IPS-18a (cell line): ENCODE results near the gene PRICKLE1.

ENCODE experiments used
- H3K27ac ChIP-seq: one replicate; pipeline ENCODE4 v1.5.1; 2013; ENCODE audit warnings: low read length
- H3K27me3 ChIP-seq: one replicate; pipeline ENCODE4 v1.6.1; 2013; ENCODE audit warnings: mild to moderate bottlenecking, low read length; ENCODE audit not compliant: control insufficient read depth, insufficient read depth
- H3K36me3 ChIP-seq: one replicate; pipeline ENCODE4 v1.6.1; 2013; ENCODE audit warnings: low read depth, low read length; ENCODE audit not compliant: control insufficient read depth
- H3K4me1 ChIP-seq: one replicate; pipeline ENCODE4 v1.6.1; 2013; ENCODE audit warnings: low read depth, low read length; ENCODE audit not compliant: control insufficient read depth
- H3K4me3 ChIP-seq: one replicate; pipeline ENCODE4 v1.5.1; 2013; ENCODE audit warnings: low read length
- H3K9ac ChIP-seq: one replicate; pipeline ENCODE4 v1.6.1; 2013; ENCODE audit warnings: mild to moderate bottlenecking, low read length, moderate library complexity
- H3K9me3 ChIP-seq: one replicate; pipeline ENCODE4 v1.6.1; 2013; ENCODE audit warnings: low read depth, low read length; ENCODE audit not compliant: control insufficient read depth

PRICKLE1 gene

GRCh38 chr12:42469355-42470175, 120.0 kb downstream of the PRICKLE1 start:
- H3K36me3 ChIP-seq = peaks cover 78% of the 10 kb centered on the region

DNA sequence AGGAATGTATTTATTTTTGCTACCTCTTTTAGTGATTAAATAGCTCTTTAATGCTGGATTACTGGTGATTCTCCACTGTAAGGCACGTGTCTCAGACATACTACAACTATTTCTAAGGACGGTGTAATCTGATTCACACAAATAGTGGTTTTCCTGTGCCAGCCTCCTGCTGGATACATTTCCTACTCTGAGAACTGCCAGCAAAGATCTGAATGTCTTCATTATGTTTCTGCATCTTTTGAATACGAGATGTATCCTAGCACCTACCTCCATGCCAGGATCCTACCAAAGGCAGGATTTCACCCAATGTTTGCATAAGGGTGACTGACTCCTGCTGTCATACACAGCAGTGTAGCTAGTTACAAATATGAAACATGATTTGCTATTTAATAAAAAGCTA, 120.6 kb downstream of the PRICKLE1 start:
- H3K27ac ChIP-seq = no peak overlapping the region
- no peak overlapping the region for H3K4me3 ChIP-seq
- no peak overlapping the region for H3K9ac ChIP-seq
- peaks cover 85% of the 10 kb centered on the region for H3K36me3 ChIP-seq
- H3K4me1 ChIP-seq = peaks cover 24% of the 10 kb centered on the region
- no peaks in the 10 kb centered on the region for H3K9me3 ChIP-seq
- H3K27me3 ChIP-seq = no peaks in the 10 kb centered on the region

More at GRCh38 chr12:42469355-42470175, 120.0 kb downstream of the PRICKLE1 start:
- H3K4me3 ChIP-seq = no peak overlapping the region
- no peaks in the 10 kb centered on the region for H3K27me3 ChIP-seq
- H3K27ac ChIP-seq = no peak overlapping the region
- no peaks in the 10 kb centered on the region for H3K9me3 ChIP-seq
- peaks cover 27% of the 10 kb centered on the region for H3K4me1 ChIP-seq
- H3K9ac ChIP-seq = no peak overlapping the region

- Histone ChIP-seq H3K27ac (no peak overlapping the region), H3K36me3 (peaks cover 90% of the 10 kb centered on the region), H3K27me3 (no peaks in the 10 kb centered on the region), H3K4me3 (no peak overlapping the region), H3K4me1 (peaks cover 20% of the 10 kb centered on the region), H3K9me3 (no peaks in the 10 kb centered on the region), H3K9ac (no peak overlapping the region)
Measured at GRCh38 chr12:42468341-42468821, 121.2 kb downstream of the PRICKLE1 start.

DNA sequence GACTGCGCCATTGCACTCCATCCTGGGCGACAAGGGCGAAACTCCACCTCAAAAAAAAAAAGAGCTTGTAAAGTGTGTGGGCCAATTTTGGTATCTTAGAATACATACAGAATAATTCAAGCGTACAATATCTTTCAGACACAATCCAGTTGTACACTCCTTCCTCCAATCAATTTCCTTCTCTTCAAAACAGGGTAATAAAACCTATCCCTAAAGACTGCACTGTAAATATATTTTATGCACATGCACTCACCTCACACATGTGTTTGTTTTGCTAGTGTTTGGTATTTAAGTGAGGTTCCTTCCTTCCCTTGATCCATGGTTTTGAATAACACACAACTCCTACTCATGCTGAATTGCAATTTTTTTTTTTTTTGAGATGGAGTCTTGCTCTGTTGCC, 125.9 kb downstream of the PRICKLE1 start:
- no peaks in the 10 kb centered on the region for H3K9me3 ChIP-seq
- no peak overlapping the region for H3K4me3 ChIP-seq
- no peaks in the 10 kb centered on the region for H3K4me1 ChIP-seq
- H3K9ac ChIP-seq = no peak overlapping the region
- peaks cover 92% of the 10 kb centered on the region for H3K36me3 ChIP-seq
- H3K27ac ChIP-seq = no peak overlapping the region
- H3K27me3 ChIP-seq = no peaks in the 10 kb centered on the region

- H3K9me3 ChIP-seq = no peaks in the 10 kb centered on the region
- no peak overlapping the region for H3K9ac ChIP-seq
- peaks cover 94% of the 10 kb centered on the region for H3K36me3 ChIP-seq
Measured at GRCh38 chr12:42462486-42462885, 127.1 kb downstream of the PRICKLE1 start.

GRCh38 chr12:42459336-42459847, 130.2 kb downstream of the PRICKLE1 start:
- Histone ChIP-seq H3K36me3 (peaks cover 75% of the 10 kb centered on the region), H3K4me3 (no peak overlapping the region), H3K4me1 (no peaks in the 10 kb centered on the region), H3K9ac (no peak overlapping the region), H3K27me3 (no peaks in the 10 kb centered on the region), H3K9me3 (no peaks in the 10 kb centered on the region), H3K27ac (no peak overlapping the region)

More at GRCh38 chr12:42462486-42462885, 127.1 kb downstream of the PRICKLE1 start:
- Histone ChIP-seq H3K27me3 (no peaks in the 10 kb centered on the region), H3K4me3 (no peak overlapping the region), H3K4me1 (no peaks in the 10 kb centered on the region), H3K27ac (no peak overlapping the region)

GRCh38 chr12:42458575-42458974, 131.0 kb downstream of the PRICKLE1 start:
- no peak overlapping the region for H3K9ac ChIP-seq
- no peaks in the 10 kb centered on the region for H3K9me3 ChIP-seq
- no peaks in the 10 kb centered on the region for H3K27me3 ChIP-seq
- no peak overlapping the region for H3K4me3 ChIP-seq
- peaks cover 67% of the 10 kb centered on the region for H3K36me3 ChIP-seq
- H3K4me1 ChIP-seq = no peaks in the 10 kb centered on the region
- no peak overlapping the region for H3K27ac ChIP-seq

GRCh38 chr12:42450248-42450647, 139.3 kb downstream of the PRICKLE1 start:
- Histone ChIP-seq H3K36me3 (peaks cover 4% of the 10 kb centered on the region), H3K27ac (no peak overlapping the region), H3K9ac (no peak overlapping the region), H3K9me3 (no peaks in the 10 kb centered on the region), H3K4me3 (no peak overlapping the region), H3K27me3 (no peaks in the 10 kb centered on the region), H3K4me1 (peaks cover 17% of the 10 kb centered on the region)

DNA sequence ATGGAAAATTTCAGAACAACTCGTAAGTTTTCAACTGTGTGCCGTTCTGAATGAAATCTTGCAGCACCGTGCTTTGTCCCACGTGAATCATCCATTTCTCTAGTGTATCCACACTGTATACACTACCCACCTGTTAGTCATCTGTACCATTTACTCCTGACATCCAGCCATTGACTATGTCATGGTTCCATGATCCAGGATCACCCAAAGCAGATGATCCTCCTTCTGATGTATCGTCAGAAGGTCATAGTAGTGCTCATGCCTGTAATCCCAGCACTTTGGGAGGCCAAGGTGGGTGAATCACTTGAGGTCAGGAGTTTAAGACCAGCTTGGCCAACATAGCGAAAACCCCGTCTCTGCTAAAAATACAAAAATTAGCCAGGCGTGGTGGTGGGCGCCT, 140.7 kb downstream of the PRICKLE1 start:
- no peak overlapping the region for H3K4me3 ChIP-seq
- no peaks in the 10 kb centered on the region for H3K9me3 ChIP-seq
- H3K9ac ChIP-seq = no peak overlapping the region
- no peaks in the 10 kb centered on the region for H3K27me3 ChIP-seq
- peaks cover 17% of the 10 kb centered on the region for H3K4me1 ChIP-seq
- H3K27ac ChIP-seq = no peak overlapping the region
- peaks cover 4% of the 10 kb centered on the region for H3K36me3 ChIP-seq

DNA sequence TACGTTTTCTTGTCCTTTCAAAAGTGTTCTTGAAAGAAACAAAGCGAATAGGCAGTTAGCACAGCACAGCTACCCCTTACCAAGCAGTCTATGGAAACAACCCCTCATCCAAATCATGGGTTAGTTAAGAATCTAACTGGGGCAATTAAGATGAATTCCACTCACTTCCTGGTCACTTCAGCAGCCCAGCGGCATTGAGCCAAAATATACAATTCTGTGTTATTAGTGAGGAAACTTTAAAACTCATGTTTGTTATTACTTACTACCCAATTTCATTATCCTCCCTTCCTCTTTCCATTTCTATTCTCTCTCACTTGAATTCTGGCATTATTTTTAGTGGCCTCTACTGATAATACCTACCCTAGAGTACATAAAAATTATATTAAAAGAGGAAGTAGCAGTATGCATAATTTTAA, 142.2 kb downstream of the PRICKLE1 start:
- Histone ChIP-seq H3K27me3 (no peaks in the 10 kb centered on the region), H3K36me3 (peaks cover 4% of the 10 kb centered on the region), H3K9ac (no peak overlapping the region), H3K4me1 (peaks cover 25% of the 10 kb centered on the region), H3K9me3 (no peaks in the 10 kb centered on the region), H3K4me3 (no peak overlapping the region), H3K27ac (no peak overlapping the region)

DNA sequence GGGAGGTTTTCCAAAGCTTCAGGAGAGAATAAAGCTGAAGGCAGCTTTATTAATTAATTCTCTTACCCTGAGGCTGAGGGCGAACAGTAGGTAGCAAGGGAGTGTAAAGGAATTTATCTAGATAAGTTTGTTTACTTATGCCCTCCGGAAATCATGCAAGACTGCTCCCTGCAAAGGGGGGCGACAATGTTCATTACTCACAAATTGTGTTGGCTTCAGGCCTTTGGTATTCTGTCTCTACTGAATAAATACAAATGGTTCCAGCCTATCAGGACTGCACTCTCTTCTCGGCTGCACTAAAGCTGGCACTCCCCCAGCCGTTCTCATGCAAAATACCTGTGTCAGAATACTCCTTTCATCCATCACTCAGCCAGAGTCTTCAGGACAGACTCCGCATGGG, 142.8 kb downstream of the PRICKLE1 start:
- Histone ChIP-seq H3K4me1 (peaks cover 31% of the 10 kb centered on the region), H3K4me3 (no peak overlapping the region), H3K36me3 (peaks cover 4% of the 10 kb centered on the region), H3K27ac (no peak overlapping the region), H3K9me3 (no peaks in the 10 kb centered on the region), H3K27me3 (no peaks in the 10 kb centered on the region), H3K9ac (no peak overlapping the region)

DNA sequence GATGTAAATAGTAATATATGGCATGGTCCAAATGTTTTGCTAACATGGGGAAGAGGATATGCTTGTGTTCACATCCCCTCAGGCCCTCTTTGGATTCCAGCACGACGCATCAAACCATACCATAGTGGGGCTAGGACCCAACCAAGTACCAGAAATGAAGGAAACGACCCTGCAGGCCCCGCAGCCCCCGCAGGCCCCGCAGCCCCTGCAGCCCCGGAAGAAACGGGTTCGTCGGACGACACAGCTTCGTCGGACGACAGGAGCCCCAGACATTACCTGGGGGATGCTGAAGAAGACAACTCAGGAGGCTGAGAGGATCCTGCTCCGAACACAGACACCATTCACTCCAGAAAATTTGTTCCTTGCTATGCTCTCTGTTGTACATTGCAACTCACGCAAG, 143.7 kb downstream of the PRICKLE1 start:
- H3K9me3 ChIP-seq = no peaks in the 10 kb centered on the region
- H3K27ac ChIP-seq = no peak overlapping the region
- H3K4me3 ChIP-seq = no peak overlapping the region
- H3K36me3 ChIP-seq = peaks cover 4% of the 10 kb centered on the region
- no peaks in the 10 kb centered on the region for H3K27me3 ChIP-seq
- peaks cover 33% of the 10 kb centered on the region for H3K4me1 ChIP-seq
- no peak overlapping the region for H3K9ac ChIP-seq
